ENCODE measurements around the gene ANO9.

DNA sequence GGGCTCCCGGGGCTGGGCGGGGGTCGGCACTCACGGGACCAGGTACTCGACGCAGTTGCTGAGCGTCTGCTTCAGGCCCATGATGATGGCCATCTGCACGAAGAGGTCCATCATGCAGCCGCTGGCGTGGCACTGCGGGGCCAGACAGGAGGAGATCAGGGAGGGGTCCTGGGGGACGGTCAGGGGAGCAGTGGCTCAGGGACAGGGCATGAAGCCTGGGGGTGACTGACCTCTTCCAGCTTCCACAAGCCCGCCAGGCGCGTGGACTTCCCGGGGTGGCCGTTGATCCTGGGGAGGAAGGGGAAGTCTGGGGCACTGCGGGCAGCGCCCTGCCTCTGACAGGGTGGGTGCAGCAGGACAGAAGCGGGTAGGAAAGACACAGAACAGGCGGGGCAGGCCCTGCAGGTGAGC lies 20.9 kb downstream of the ANO9 start:
- TF ChIP-seq, protein P1, sequence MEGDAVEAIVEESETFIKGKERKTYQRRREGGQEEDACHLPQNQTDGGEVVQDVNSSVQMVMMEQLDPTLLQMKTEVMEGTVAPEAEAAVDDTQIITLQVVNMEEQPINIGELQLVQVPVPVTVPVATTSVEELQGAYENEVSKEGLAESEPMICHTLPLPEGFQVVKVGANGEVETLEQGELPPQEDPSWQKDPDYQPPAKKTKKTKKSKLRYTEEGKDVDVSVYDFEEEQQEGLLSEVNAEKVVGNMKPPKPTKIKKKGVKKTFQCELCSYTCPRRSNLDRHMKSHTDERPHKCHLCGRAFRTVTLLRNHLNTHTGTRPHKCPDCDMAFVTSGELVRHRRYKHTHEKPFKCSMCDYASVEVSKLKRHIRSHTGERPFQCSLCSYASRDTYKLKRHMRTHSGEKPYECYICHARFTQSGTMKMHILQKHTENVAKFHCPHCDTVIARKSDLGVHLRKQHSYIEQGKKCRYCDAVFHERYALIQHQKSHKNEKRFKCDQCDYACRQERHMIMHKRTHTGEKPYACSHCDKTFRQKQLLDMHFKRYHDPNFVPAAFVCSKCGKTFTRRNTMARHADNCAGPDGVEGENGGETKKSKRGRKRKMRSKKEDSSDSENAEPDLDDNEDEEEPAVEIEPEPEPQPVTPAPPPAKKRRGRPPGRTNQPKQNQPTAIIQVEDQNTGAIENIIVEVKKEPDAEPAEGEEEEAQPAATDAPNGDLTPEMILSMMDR (IDR thresholded peaks at IDR 0.05), result no peak
- TF ChIP-seq POLR2AphosphoS5 (IDR thresholded peaks at IDR 0.05) (no peak), POLR2A (IDR thresholded peaks at IDR 0.05) (no peak), EP300 (IDR thresholded peaks at IDR 0.05) (no peak)

Data from stomach (tissue), 4 donors.